ENCODE data around the gene CRBN. TPM values are rescaled to one million over a fixed set of nuclear protein-coding genes. Genes with fewer than 3 reads are reported as not detected.

CRBN gene
- total RNA-seq, result 59.8 and 74.0 TPM in 2 replicates

DNA sequence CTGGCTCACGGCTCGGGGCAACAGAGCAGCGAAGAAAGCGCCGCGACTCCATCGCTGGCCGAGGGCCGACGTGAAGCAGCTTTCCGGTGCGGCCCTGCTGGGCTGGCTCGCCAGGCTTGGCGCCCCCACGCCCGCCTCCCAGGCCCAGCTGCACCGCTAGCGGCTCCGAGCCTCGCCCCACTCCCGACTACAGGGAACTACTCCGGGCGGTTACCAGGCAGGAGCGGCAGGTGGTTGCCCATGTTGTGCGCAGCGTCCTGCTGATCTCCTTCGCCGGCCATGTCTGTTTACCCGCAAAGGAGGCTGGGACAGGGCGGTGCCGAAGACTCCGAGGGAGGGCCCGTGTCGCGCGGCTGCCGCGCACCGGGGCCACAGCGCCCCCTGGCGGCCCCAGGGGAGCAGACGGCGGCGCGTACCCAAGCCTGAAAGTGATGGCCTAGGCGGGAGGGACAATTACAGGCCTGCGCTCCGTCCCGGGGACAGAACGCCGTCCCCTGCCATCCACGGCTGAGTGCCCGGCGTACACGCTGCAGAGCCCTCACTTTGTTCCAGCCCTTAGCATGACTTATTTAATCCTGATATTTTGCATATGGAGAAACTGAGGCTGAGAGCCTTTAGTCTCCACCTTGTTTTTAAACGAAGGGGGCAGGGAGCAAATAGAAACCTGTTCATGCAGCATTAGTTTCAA, at the start of gene CRBN:
CRBN (minus strand) TSS at position 285 of the 688 bp plus-strand sequence; CDS start at position 281, 4 bp downstream.

DNA sequence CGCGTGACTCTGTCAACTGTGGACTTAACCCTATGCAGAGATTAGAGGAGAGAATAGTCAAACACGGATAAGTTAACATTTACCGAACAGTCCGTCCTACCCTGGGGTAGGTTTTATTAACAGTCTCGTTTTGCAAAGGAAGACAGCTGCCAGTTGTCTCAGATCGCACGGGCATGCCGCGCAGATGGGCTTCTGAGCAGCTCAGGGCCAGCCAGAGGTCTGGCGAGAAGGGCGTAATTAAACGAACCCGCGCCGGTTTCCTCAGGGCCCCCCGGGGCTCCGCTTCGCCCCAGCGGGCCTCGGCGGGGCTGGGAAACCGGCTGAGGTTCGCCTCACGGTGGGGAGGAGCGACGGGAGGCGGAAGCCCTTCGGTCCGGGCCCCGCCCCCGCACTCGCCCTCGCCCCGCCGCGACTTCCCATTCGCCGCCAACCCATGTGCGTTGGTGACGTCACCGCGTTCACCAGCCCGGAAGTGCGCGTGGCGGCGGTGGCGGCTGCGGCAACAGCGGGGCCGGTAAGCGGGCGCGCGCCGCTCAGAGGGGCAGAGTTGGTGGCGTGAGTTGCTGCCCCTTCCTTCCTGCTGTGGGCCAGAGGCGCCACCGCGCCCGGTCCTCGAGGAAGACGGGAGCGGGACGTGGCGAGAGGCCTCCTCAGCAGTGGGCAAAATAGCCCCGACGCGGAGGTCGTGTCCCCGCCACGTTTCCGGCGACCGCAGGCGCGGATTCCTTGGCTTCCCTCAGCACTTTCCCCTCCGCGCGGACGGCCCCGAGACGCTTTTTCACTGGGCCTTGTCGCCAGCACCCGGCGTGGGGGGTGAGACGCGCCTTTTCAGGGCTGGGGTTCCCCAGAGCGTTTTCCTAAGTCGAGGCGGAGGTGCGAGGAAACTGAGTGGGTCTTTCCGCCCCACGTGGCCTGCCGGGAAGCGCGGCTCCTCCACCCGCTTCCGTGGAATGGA, 52.7 kb downstream of the CRBN start, which contains the start of gene TRNT1:
TRNT1 (plus strand) TSS at position 464 of the 955 bp plus-strand sequence. CDS start 2,101 bp downstream, outside the sequence.

DNA sequence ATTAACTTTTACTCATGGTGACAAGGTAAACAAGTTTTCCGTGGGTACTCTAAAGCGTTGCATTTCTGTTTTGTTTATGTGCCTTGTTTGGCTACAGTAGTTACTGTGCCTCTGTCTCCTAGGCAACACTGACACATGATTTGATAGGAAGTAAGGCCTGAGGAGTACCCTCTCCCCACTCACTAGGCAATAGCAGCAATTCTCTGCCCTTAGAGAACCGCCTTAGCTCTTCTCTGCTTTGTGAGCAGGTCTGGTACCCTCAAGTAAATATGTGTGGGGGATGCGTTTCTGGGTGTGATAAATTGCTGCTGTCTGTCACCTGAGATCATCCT, 69.2 kb downstream of the CRBN start, which contains the start of gene IL5RA:
IL5RA (minus strand) TSS at position 76 of the 332 bp plus-strand sequence. CDS start 5,390 bp downstream, outside the sequence.

Other genes starting within 250 kb of the CRBN start
- not detected in 2 replicates for gene IL5RA, start 69.3 kb downstream of the CRBN start, total RNA-seq
- 21.8 and 28.5 TPM in 2 replicates for gene TRNT1, start 52.8 kb downstream of the CRBN start, total RNA-seq